Measurements from ENCODE around the gene ABHD14A.

ABHD14A gene

GRCh38 chr3:52013802-52014598 lies 39.1 kb downstream of the ABHD14A start:
- in situ Hi-C loops (cut with MboI; ENCODE audit: low sequenced_read_pairs), result no loop called here

GRCh38 chr3:52014613-52015012 lies 39.7 kb downstream of the ABHD14A start:
- in situ Hi-C loops (cut with MboI; ENCODE audit: low sequenced_read_pairs), result no loop called here

GRCh38 chr3:52015438-52016228 lies 40.8 kb downstream of the ABHD14A start:
- in situ Hi-C loops (cut with MboI; ENCODE audit: low sequenced_read_pairs), result no loop called here

- in situ Hi-C loops (cut with MboI; ENCODE audit: low sequenced_read_pairs), result no loop called here
These were observed 42.7 kb downstream of the ABHD14A start for GRCh38 chr3:52017586-52017985.

- in situ Hi-C loops (cut with MboI; ENCODE audit: low sequenced_read_pairs), result no loop called here
These were observed 43.6 kb downstream of the ABHD14A start for GRCh38 chr3:52018319-52019000.

- in situ Hi-C loops (cut with MboI; ENCODE audit: low sequenced_read_pairs), result no loop called here
These were observed 44.7 kb downstream of the ABHD14A start for GRCh38 chr3:52019352-52020080.

- in situ Hi-C loops (cut with MboI; ENCODE audit: low sequenced_read_pairs), result no loop called here
These were observed 45.9 kb downstream of the ABHD14A start for GRCh38 chr3:52020796-52021195.

- in situ Hi-C loops (cut with MboI; ENCODE audit: low sequenced_read_pairs), result no loop called here
These were observed 46.8 kb downstream of the ABHD14A start for GRCh38 chr3:52021489-52022268.

GRCh38 chr3:52022323-52023100 lies 47.6 kb downstream of the ABHD14A start:
- in situ Hi-C loops (cut with MboI; ENCODE audit: low sequenced_read_pairs), result no loop called here

GRCh38 chr3:52023101-52023770 lies 48.4 kb downstream of the ABHD14A start:
- in situ Hi-C loops (cut with MboI; ENCODE audit: low sequenced_read_pairs), result no loop called here

- in situ Hi-C loops (cut with MboI; ENCODE audit: low sequenced_read_pairs), result no loop called here
These were observed 49.2 kb downstream of the ABHD14A start for GRCh38 chr3:52023860-52024764.

- in situ Hi-C loops (cut with MboI; ENCODE audit: low sequenced_read_pairs), result no loop called here
These were observed 50.0 kb downstream of the ABHD14A start for GRCh38 chr3:52024765-52025452.

GRCh38 chr3:52025453-52025852 lies 50.6 kb downstream of the ABHD14A start:
- in situ Hi-C loops (cut with MboI; ENCODE audit: low sequenced_read_pairs), result no loop called here

GRCh38 chr3:52026041-52026440 lies 51.2 kb downstream of the ABHD14A start:
- in situ Hi-C loops (cut with MboI; ENCODE audit: low sequenced_read_pairs), result no loop called here

GRCh38 chr3:52028572-52028971 lies 53.7 kb downstream of the ABHD14A start:
- in situ Hi-C loops (cut with MboI; ENCODE audit: low sequenced_read_pairs), result no loop called here

GRCh38 chr3:52029053-52029452 lies 54.2 kb downstream of the ABHD14A start:
- in situ Hi-C loops (cut with MboI; ENCODE audit: low sequenced_read_pairs), result no loop called here

GRCh38 chr3:52029535-52029934 lies 54.7 kb downstream of the ABHD14A start:
- in situ Hi-C loops (cut with MboI; ENCODE audit: low sequenced_read_pairs), result no loop called here

Data from HL-60/S4 treated with phorbol 12-myristate 13-acetate at 8.2 ng/mL for 4 days and 3 days (cell line).